Adrenal gland (tissue), 5 donors: ENCODE measurements around the gene GAR1.
"Not testable (repeated sequence)": the region's sequence is repeated elsewhere in the genome, so short reads cannot be mapped to it uniquely, and the experiment has no call there.

Experiments
- POLR2A ChIP-seq, 2 donors: fragments of 450-650 bp; IDR thresholded peaks; one replicate each; pipeline ENCODE4 v1.6.1; 2017; ENCODE audit warnings: antibody characterized with exemption in 2 of 2, mild to moderate bottlenecking in 2 of 2, moderate library complexity in 1 of 2
- TF ChIP-seq, protein P1 (sequence below), 6 experiments: fragments of 450-650 bp in 4 of 6; fragments of 200-600 bp in 2 of 6; sonication (generic) in 1 of 6; IDR thresholded peaks; 1 replicate in 5 of 6; 2 replicates in 1 of 6; pipeline versions ENCODE4 v1.5.1 to v1.8.0; 2016 to 2021; ENCODE audit warnings: antibody characterized with exemption in 6 of 6, mild to moderate bottlenecking in 2 of 6, moderate library complexity in 1 of 6
- donor health status: DM: no; HTN: no; CAD: no.

GRCh38 chr4:109782092-109782491, 33.5 kb upstream of the GAR1 start:
- TF ChIP-seq, protein P1, sequence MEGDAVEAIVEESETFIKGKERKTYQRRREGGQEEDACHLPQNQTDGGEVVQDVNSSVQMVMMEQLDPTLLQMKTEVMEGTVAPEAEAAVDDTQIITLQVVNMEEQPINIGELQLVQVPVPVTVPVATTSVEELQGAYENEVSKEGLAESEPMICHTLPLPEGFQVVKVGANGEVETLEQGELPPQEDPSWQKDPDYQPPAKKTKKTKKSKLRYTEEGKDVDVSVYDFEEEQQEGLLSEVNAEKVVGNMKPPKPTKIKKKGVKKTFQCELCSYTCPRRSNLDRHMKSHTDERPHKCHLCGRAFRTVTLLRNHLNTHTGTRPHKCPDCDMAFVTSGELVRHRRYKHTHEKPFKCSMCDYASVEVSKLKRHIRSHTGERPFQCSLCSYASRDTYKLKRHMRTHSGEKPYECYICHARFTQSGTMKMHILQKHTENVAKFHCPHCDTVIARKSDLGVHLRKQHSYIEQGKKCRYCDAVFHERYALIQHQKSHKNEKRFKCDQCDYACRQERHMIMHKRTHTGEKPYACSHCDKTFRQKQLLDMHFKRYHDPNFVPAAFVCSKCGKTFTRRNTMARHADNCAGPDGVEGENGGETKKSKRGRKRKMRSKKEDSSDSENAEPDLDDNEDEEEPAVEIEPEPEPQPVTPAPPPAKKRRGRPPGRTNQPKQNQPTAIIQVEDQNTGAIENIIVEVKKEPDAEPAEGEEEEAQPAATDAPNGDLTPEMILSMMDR (IDR thresholded peaks at IDR 0.05): not testable (repeated sequence)
- not testable (repeated sequence) for TF ChIP-seq POLR2A (IDR thresholded peaks at IDR 0.05)
